ENCODE results near the gene RPL21. TPM values are rescaled to one million over a fixed set of nuclear protein-coding genes. Genes with fewer than 3 reads are reported as not detected.
A peak's percentile ranks its signal among the peaks of the same experiment; 100 is the strongest.

RPL21 gene
- total RNA-seq (2014; rRNA removed), result 380 and 552 TPM in 2 replicates
- Bru-seq, nascent RNA, result percentile 100 among the genes with signal in this experiment
- percentile 99 among the genes with signal in this experiment for BruChase-seq, experiment 1, labeled RNA remaining after a 6-hour chase
- BruChase-seq, experiment 2, labeled RNA remaining after a 2-hour chase, result percentile 99 among the genes with signal in this experiment
- long read RNA-seq, transcript RPL21-203 (6 exons, 806 nt), result minor isoform, 5 of 49 reads
- long read RNA-seq, transcript RPL21-202 (6 exons, 815 nt), result major isoform, 28 of 49 reads
- long read RNA-seq, partial matches to known transcripts, result 9 of 49 reads
- long read RNA-seq, other reads (novel, unspliced or antisense), result 2 of 49 reads

- H3K9ac ChIP-seq (ENCODE audit: low read length), result peak within 1 kb of the TSS; percentile 100
- peaks cover 20% of the 10 kb centered on the region for H3K4me1 ChIP-seq (ENCODE audit: insufficient read depth, low read length)
- peaks cover 60% of the 10 kb centered on the region for H3K79me2 ChIP-seq (ENCODE audit: low read length)
- no peaks in the 10 kb centered on the region for H3K27me3 ChIP-seq (ENCODE audit: low read length)
- peak within 1 kb of the TSS; percentile 90 for H3K4me3 ChIP-seq (ENCODE audit: low read length)
- H3K9me3 ChIP-seq (ENCODE audit: low read length), result no peaks in the 10 kb centered on the region
- peaks cover 10% of the 10 kb centered on the region for H3F3A ChIP-seq (ENCODE audit: low read length, unreplicated experiment)
- DNase-seq (peak; percentile 90), ATAC-seq (peak; percentile 97)
- H4K20me1 ChIP-seq (ENCODE audit: low read length), result peaks cover 44% of the 10 kb centered on the region
- POLR2A ChIA-PET (ENCODE audit: unreplicated experiment), result no interaction called here
- BruUV-seq (replicated peaks), result TSS peak; percentile 62
- H2AFZ ChIP-seq (ENCODE audit: low read length), result peak within 1 kb of the TSS; percentile 84
- intact Hi-C loops (cut with micrococcal nuclease), result loop anchor here (1.0 kb wide), 1 partner anchor 79 kb away; no protein-coding TSS in a partner anchor
- H3K27ac ChIP-seq (ENCODE audit: low read length), result peak within 1 kb of the TSS; percentile 89
- CTCF ChIA-PET, result interaction anchor here (0.8 kb wide), 1 partner anchor 56 kb away, joined by 3 read pairs; no protein-coding TSS in a partner anchor
- H3K36me3 ChIP-seq (ENCODE audit: low read depth, low read length), result peaks cover 47% of the 10 kb centered on the region
- no peak for TF ChIP-seq CTCF (conservative IDR thresholded peaks at IDR 0.05; ENCODE audit: low read depth, low read length)
- TF ChIP-seq EZH2phosphoT487 (IDR thresholded peaks at IDR 0.05; ENCODE audit: borderline replicate concordance, low read length), result no peak
- no peak for TF ChIP-seq EZH2 (IDR thresholded peaks at IDR 0.05; ENCODE audit: low read length, unreplicated experiment)
- H3K4me2 ChIP-seq (ENCODE audit: low read length), result peak within 1 kb of the TSS; percentile 93
- no peaks in the 10 kb centered on the region for H3K9me2 ChIP-seq (replicated peaks; ENCODE audit: low read length)
Measured at GRCh38 chr13:27251166-27252091, at the start of gene RPL21. TSS of gene RPL21 (plus strand) at chr13:27251558. CDS start at chr13:27253777, 2,219 bp downstream.

- no peak for ATAC-seq
- Histone ChIP-seq H3K9ac (ENCODE audit: low read length) (no peak overlapping the region), H3K79me2 (ENCODE audit: low read length) (no peaks in the 10 kb centered on the region), H4K20me1 (ENCODE audit: low read length) (no peaks in the 10 kb centered on the region), H3K4me2 (ENCODE audit: low read length) (no peak overlapping the region), H3K27me3 (ENCODE audit: low read length) (no peaks in the 10 kb centered on the region), H3K36me3 (ENCODE audit: low read depth, low read length) (no peaks in the 10 kb centered on the region), H3F3A (ENCODE audit: low read length, unreplicated experiment) (no peaks in the 10 kb centered on the region), H3K27ac (ENCODE audit: low read length) (no peak overlapping the region), H3K9me2 (replicated peaks; ENCODE audit: low read length) (no peaks in the 10 kb centered on the region), H2AFZ (ENCODE audit: low read length) (no peak overlapping the region), H3K4me3 (ENCODE audit: low read length) (no peak overlapping the region), H3K9me3 (ENCODE audit: low read length) (no peaks in the 10 kb centered on the region), H3K4me1 (ENCODE audit: insufficient read depth, low read length) (peaks cover 22% of the 10 kb centered on the region)
- CTCF ChIA-PET, result no interaction called here
- TF ChIP-seq CTCF (conservative IDR thresholded peaks at IDR 0.05; ENCODE audit: low read depth, low read length) (no peak), EZH2phosphoT487 (IDR thresholded peaks at IDR 0.05; ENCODE audit: borderline replicate concordance, low read length) (no peak), EZH2 (IDR thresholded peaks at IDR 0.05; ENCODE audit: low read length, unreplicated experiment) (no peak)
- DNase-seq, result peak; percentile 52
- BruUV-seq (replicated peaks), result no TSS peak
- intact Hi-C loops (cut with micrococcal nuclease), result loop anchor here (5.0 kb wide), 1 partner anchor 34 kb away; no protein-coding TSS in a partner anchor
- POLR2A ChIA-PET (ENCODE audit: unreplicated experiment), result no interaction called here
Measured at GRCh38 chr13:27201661-27202060, 49.7 kb upstream of the RPL21 start.
